GM21447 (cell line): ENCODE data around the gene CCN6.

Experiments
- ATAC-seq: cut with Tn5 transposase; IDR thresholded peaks from one replicate; pipeline ENCODE4 v1.9.1; 2021; ENCODE audit not compliant: unreplicated experiment

CCN6 gene

GRCh38 chr6:112054001-112054400, at the start of gene CCN6:
Gene CCN6 (plus strand): TSS chr6:112054104. CDS start chr6:112054358, 254 bp downstream.
- ATAC-seq = no peak

- ATAC-seq = no peak
These were observed 49.5 kb upstream of the CCN6 start for GRCh38 chr6:112004201-112005012.

- no peak for ATAC-seq
These were observed 48.9 kb upstream of the CCN6 start for GRCh38 chr6:112005013-112005371.

GRCh38 chr6:112007254-112007653, 46.6 kb upstream of the CCN6 start:
- no peak for ATAC-seq

DNA sequence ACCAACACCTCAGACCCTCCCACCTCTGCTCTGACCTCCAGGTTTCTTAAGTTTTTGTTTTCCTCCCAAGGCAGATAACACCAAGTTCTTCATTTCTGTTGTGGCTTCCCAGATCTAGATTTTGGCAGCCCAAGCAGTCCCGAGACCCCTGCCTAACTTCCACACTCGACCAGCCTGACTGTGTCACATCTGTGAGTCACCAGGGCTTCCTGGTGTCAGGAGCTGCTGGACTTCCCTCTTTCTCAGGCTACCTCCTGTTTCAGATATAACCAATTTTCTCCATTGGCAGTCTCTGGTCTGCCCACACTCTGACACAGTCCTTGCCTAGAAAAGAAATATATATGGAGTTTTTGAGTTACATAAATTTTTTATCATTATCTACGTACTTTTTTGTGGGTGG, 46.1 kb upstream of the CCN6 start:
- no peak for ATAC-seq

- ATAC-seq = no peak
These were observed 45.4 kb upstream of the CCN6 start for GRCh38 chr6:112008482-112008881.

DNA sequence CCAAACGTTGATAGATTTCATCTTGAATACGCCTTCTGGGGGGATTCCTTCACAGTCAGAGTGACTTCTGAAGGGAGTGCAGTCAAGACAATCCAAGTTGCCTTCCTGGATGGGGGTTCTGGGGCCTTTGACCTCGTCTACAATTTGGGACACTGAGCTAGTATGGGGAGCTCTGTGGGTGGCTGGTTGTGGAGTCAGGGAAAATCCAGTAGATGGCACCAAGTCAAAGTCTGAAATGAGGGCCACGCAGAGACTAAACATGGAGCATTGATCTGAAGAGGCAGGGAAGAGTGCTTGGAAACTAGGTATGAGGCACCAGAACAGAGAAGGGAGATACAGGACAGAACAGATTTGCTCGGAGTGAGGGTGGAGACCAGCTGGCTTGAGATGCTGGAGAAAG, 43.6 kb upstream of the CCN6 start:
- ATAC-seq = no peak

- no peak for ATAC-seq
These were observed 40.9 kb upstream of the CCN6 start for GRCh38 chr6:112013051-112013450.

DNA sequence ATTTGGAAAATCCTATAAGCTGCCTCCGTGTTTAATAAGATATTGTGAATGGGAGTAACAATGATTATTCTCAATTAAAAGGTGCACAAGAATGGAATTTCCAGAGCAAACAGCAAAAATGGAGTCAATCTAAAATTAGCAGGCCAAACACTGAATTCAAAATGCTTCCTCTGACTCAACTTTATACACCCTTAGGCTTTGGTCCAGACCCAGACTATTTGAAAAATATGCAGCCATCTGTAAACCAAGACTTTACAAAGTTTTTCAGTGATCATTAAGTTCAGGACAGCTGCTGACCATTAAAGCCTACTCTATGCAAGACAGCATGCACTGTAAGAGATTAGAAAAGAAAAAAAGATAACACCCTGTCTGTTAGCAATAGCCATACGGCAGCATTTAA, 39.4 kb upstream of the CCN6 start:
- ATAC-seq = no peak

- ATAC-seq = no peak
These were observed 38.2 kb upstream of the CCN6 start for GRCh38 chr6:112015725-112016124.

- ATAC-seq = no peak
These were observed 37.6 kb upstream of the CCN6 start for GRCh38 chr6:112016320-112016719.

- no peak for ATAC-seq
These were observed 36.7 kb upstream of the CCN6 start for GRCh38 chr6:112017169-112017568.

DNA sequence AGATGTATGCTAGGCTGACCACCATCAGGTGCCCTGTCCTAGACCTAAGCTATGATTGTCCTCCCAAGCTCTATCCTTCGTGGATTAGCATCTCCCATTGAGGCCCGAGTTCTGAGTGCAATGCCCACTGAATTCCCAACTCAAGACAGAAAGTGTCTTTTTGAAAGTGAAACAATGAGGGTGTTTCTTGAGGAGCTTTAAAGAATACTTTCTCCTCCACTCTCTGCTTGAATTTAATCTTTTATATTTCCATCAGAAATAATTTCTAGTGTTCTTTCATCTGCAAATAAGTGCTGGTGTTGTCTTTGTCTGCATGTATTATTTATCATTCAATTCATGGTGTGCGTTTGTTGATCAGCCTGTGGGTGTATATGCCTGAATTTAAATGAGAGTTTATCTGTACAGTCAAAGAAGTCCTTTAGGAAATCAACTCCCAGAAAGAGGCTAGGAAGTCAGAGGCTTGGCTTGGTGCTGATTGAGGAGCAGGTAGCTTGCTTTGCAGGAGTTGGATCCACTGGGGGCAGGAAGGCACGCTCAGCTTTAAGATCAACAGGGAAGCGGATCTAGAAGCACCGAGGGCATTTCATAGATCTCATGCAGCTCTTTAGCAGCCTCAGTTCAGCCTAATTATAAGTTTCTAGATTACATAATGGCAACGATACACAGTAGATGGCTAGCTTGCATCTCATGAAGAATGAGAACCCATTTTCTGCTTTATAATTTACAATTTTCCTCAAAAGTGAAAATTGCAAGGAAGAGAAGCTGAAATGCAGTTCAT, 36.0 kb upstream of the CCN6 start:
- no peak for ATAC-seq

DNA sequence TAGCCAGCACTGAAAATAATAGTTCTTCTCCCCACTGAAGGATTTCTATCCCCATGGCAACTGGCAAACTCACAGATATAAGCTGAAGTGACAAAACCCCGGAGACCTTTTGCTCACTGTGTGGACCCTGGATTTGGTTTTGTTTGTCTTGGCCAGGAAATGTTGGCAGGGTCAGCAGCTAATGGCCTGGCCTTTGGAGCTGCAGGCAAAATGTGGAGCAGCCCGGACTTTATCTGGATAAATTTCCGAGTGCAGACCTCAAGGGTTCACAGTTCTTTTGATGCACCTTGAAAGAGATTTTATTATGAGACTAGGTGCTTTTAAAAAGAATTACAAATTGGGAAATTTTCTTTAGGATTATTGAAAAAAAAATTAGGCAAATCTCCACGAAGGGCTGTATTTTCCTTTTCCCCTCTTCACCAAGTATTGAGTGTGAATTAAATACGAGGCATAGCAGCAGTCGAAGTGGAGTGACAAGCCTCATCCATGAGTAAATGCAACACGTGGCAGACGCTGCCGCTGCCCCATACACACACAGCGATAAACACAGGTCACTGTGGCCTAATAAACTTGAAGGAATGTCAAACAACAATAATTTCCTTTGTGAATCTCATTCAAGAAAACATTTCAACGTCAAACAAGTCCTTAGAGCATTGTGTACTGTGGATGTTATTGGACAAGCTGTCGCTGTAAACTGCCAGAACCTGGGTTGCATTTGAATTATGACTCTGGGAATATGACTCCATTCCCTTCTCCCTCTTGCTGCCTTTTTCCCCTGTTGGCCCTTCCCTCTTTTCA, 35.1 kb upstream of the CCN6 start:
- no peak for ATAC-seq

DNA sequence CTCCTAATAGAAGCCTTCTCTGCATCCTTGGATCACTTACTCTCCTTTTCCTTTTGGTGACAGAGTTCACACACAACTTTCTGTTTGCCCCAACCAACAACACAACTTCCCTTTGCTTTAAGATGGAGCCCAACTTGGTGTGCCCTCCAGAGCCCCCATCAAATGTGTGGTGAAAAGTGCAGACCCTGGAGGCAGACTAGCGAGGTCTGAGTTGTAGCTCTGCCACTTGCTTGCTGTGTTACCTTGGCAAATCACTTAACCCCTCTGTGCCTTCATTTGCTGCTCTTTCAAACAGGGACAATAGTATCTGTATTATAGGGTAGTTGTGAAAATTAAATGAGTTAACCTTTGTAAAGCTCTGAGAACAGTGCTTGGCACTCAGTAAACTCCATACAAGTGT, 34.3 kb upstream of the CCN6 start:
- ATAC-seq = no peak

DNA sequence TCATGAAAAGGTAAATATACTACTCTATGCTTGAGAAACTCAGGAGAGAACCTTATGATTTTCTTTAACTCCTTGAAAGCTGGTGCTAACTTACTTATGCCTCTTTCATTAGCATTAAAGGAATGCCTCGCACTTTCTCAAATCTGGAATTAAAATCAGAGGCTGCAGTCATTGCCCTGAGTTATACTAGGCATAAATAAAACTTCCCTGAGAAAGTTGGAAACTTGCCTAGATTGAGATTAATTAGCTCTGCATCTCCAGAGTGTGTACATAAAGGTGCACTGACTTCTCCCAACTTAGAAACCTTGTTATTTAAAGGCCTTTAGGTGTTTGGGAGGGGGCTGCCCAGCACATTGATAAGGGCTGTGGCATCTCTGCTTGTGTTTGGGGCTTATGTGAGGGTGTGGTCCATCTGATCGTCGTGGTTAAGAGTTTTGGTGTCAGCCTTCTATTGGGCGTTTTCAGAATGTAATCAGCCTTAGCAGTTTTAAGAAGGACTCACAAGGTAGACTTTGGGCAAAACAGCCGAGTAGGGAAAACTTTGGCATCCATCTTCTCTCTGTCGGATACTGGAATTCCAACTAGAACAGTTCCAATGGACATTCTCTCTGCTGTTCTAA, 32.1 kb upstream of the CCN6 start:
- ATAC-seq = no peak

DNA sequence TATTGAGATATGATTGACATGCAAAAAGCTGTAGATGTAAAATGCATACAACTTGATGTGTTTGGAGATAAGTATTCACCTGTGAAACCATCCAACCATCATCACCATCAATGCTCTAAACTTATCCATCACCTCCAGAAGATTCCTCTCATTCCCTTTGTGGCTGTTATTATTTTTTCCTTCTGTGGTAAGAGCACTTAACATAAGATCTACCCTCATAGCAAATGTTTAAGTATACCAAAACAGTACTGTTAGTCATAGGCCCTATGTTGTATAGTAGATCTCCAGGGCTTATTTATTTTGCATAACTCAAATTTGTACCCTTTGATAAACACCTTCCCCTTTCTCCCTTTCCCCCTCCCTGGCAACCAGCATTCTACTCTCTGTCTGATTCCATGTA, 31.2 kb upstream of the CCN6 start:
- ATAC-seq = no peak

DNA sequence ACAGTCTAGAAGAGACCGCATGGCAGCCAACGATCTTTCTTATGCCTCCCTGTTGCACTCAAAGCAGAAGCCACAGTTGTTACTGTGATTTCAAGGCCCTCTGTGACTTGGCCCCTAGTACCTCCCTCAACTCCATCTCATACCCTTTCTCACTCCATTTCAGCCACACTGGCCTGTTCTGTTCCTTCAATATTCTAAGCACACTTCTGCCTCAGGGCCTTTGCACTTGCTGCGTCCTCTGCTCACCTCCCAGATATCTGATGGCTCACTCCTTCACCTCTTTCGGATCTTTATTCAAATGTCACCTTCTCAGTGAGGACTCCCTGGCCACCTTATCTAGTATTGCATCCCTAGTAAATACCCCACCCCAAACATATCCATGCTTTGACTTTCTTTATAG, 29.4 kb upstream of the CCN6 start:
- no peak for ATAC-seq

DNA sequence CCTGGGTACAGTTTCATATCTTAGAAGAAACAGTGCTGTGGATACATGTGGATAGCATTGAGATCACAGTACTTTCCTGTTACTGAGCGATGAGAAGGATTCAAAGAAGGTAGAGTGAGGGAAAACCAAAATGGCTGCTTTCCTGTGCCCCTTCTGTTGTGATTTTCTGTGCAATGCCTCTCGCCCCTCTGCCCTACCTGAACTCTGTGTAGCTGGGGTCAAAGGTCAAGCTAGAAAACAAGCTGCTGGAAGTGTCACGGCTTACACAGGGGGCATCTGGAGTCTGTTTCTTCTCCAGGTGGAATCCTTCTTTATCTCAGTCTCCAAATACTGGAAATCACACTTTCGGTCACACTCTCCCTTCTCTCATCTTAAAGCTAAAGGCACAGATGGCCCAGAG, 27.0 kb upstream of the CCN6 start:
- no peak for ATAC-seq

DNA sequence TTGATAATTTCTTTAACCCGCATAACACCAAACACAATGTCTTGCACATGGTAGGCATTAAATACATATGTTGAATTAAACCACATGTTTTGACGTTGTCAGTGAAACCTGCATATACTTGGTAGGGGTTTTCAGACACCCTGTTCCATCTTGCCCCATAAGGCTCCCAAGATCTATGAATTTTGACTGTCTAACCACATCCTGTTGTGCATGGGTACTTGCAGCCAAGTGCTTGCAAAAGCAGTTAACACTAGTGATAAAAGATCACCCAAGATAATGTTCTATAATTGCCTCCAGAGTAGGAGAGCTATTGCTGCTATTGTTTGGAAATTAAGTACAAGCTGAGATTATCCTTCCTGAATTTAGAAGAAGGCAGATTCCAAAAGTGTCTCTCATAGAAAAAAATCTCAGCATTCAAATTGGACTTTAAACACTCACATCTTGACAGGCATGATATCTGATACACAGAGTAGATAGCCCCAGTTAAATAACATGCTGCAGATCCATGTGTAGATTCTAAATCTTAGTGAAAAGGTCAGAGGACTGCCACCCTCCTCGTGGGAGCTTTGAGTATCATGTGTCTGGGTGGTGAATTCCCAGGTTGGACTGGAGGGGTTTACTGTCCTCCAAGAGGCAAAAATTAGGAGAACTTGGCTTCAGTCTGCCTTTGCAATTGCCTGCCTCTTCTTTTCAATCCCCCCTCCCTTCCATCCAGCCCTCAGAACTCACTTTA, 25.8 kb upstream of the CCN6 start:
- no peak for ATAC-seq
